Measurements from ENCODE around the gene EPB41L3. TPM values are rescaled to one million over a fixed set of nuclear protein-coding genes. Genes with fewer than 3 reads are reported as not detected.

Gene EPB41L3
- 8.7 and 16.6 TPM in 2 replicates for total RNA-seq

GRCh38 chr18:5543773-5544389 lies at the start of gene EPB41L3:
Gene EPB41L3, minus strand, starts transcription at chr18:5543997. Its CDS starts 54,814 bp downstream, at chr18:5489183.

Other genes with a start within 250 kb of the EPB41L3 start
- 13.0 and 13.3 TPM in 2 replicates for gene ZBTB14, start 248.3 kb downstream of the EPB41L3 start, total RNA-seq

Measured in uterine smooth muscle cell (primary cell).